Peyer's patch (tissue), 4 donors: ENCODE results near the gene LOXL3. TPM values are rescaled to one million over a fixed set of nuclear protein-coding genes. Genes with fewer than 3 reads are reported as not detected.

Experiments used
- DNase-seq, 3 donors: peaks; one replicate each; pipeline ENCODE4 v3.0.0-alpha.2; 2017 to 2019
- H3K27ac ChIP-seq, 4 donors: fragments of 200-600 bp; sonication (generic); one replicate each; pipeline ENCODE4 v1.5.1; 2016 to 2019
- H3K27me3 ChIP-seq, 2 donors: fragments of 200-600 bp; sonication (generic); one replicate each; pipeline ENCODE4 v1.5.1; 2019
- H3K36me3 ChIP-seq, 3 donors: fragments of 200-600 bp; sonication (generic); one replicate each; pipeline ENCODE4 v1.5.1; 2016 to 2019
- H3K4me1 ChIP-seq, 4 donors: fragments of 200-600 bp; sonication (generic); one replicate each; pipeline ENCODE4 v1.5.1; 2016 to 2019
- H3K4me3 ChIP-seq, 4 donors: fragments of 200-600 bp; sonication (generic); 1 replicate in 3 of 4; 2 replicates in 1 of 4; pipeline ENCODE4 v1.5.1; 2016 to 2019; ENCODE audit warnings: mild to moderate bottlenecking in 1 of 4
- H3K9me3 ChIP-seq, 4 donors: fragments of 200-600 bp; sonication (generic); one replicate each; pipeline ENCODE4 v1.5.1; 2016 to 2019; ENCODE audit warnings: mild to moderate bottlenecking in 1 of 4
- POLR2A ChIP-seq, 2 donors: fragments of 450-650 bp; IDR thresholded peaks; one replicate each; pipeline ENCODE4 v1.5.1; 2017; ENCODE audit warnings: antibody characterized with exemption in 2 of 2, mild to moderate bottlenecking in 2 of 2, moderate library complexity in 2 of 2
- total RNA-seq, 4 donors: library from RNA; depleted of rRNA; stranded (reverse); fragments of >200 nt; gene quantifications; one replicate each; pipeline ENCODE4 v1.1.0, GENCODE V29; 2016
- TF ChIP-seq, protein P1 (sequence below), 6 experiments: fragments of 450-650 bp in 4 of 6; fragments of 200-600 bp in 2 of 6; sonication (generic) in 1 of 6; IDR thresholded peaks; one replicate each; pipeline ENCODE4 v1.5.1; 2017 to 2019; ENCODE audit warnings: antibody characterized with exemption in 6 of 6, mild to moderate bottlenecking in 3 of 6, moderate library complexity in 1 of 6

LOXL3 gene
- total RNA-seq, 4 donors from 2014 or later, result 0.88 to 8.0 (median 4.8) TPM

DNA sequence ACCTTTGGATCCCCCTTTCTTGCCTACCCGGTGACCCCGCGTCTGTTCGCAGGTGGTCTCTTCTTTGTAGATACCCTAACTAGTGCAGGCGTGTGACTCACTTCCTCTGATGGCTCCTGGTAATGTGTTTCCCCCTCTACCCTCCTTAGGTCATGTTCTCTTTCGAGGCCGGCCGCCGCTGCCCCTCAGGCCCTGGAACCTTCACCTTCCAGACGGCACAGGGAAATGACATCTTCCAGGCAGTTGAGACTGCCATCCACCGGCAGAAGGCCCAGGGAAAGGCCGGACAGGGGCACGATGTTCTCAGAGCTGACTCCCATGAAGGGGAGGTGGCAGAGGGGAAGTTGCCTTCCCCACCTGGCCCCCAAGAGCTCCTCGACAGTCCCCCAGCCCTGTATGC is 2.4 kb upstream of the LOXL3 start:
- peak overlapping the region in 1 of 4 donors; percentile 75 for H3K4me3 ChIP-seq
- H3K36me3 ChIP-seq, result peaks cover 0 to 7% (median 0%) of the 10 kb centered on the region in 3 donors
- TF ChIP-seq, protein P1, sequence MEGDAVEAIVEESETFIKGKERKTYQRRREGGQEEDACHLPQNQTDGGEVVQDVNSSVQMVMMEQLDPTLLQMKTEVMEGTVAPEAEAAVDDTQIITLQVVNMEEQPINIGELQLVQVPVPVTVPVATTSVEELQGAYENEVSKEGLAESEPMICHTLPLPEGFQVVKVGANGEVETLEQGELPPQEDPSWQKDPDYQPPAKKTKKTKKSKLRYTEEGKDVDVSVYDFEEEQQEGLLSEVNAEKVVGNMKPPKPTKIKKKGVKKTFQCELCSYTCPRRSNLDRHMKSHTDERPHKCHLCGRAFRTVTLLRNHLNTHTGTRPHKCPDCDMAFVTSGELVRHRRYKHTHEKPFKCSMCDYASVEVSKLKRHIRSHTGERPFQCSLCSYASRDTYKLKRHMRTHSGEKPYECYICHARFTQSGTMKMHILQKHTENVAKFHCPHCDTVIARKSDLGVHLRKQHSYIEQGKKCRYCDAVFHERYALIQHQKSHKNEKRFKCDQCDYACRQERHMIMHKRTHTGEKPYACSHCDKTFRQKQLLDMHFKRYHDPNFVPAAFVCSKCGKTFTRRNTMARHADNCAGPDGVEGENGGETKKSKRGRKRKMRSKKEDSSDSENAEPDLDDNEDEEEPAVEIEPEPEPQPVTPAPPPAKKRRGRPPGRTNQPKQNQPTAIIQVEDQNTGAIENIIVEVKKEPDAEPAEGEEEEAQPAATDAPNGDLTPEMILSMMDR (IDR thresholded peaks at IDR 0.05), result no peak
- no peak for TF ChIP-seq POLR2A (IDR thresholded peaks at IDR 0.05)
- peaks cover 0 to 18% (median 4%) of the 10 kb centered on the region in 4 donors for H3K4me1 ChIP-seq
- no peak overlapping the region for H3K27ac ChIP-seq
- DNase-seq, result no peak
- H3K27me3 ChIP-seq, result no peaks in the 10 kb centered on the region
- no peaks in the 10 kb centered on the region for H3K9me3 ChIP-seq

DNA sequence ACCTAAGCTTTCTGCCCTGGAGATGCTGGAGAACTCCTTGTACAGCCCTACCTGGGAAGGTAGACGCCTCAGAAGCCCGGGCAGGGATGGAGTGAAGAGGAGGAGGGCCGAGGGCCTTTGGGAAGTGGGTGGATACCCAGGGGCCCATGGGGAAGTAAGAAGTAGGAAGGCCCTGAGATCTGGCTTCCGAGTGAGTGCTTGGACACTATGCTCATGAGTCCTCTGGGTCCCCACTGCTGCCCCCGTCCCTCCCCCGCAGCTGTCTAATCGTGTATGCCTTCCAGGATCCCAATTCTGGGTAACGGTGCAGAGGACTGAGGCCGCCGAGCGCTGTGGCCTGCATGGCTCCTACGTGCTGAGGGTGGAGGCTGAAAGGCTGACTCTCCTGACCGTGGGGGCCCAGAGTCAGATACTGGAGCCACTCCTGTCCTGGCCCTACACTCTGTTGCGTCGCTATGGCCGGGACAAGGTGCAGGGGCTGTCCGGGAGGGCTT is 1.9 kb upstream of the LOXL3 start:
- H3K27me3 ChIP-seq, result no peaks in the 10 kb centered on the region
- peak overlapping the region; percentile 75 to 92 (median 84) for H3K4me3 ChIP-seq
- peaks cover 0 to 18% (median 4%) of the 10 kb centered on the region in 4 donors for H3K4me1 ChIP-seq
- no peaks in the 10 kb centered on the region for H3K9me3 ChIP-seq
- TF ChIP-seq POLR2A (IDR thresholded peaks at IDR 0.05), result no peak
- TF ChIP-seq, protein P1 (IDR thresholded peaks at IDR 0.05), result no peak
- peak overlapping the region in 3 of 4 donors; percentile 81 to 87 (median 83) for H3K27ac ChIP-seq
- DNase-seq, result no peak
- H3K36me3 ChIP-seq, result peaks cover 0 to 7% (median 0%) of the 10 kb centered on the region in 3 donors

DNA sequence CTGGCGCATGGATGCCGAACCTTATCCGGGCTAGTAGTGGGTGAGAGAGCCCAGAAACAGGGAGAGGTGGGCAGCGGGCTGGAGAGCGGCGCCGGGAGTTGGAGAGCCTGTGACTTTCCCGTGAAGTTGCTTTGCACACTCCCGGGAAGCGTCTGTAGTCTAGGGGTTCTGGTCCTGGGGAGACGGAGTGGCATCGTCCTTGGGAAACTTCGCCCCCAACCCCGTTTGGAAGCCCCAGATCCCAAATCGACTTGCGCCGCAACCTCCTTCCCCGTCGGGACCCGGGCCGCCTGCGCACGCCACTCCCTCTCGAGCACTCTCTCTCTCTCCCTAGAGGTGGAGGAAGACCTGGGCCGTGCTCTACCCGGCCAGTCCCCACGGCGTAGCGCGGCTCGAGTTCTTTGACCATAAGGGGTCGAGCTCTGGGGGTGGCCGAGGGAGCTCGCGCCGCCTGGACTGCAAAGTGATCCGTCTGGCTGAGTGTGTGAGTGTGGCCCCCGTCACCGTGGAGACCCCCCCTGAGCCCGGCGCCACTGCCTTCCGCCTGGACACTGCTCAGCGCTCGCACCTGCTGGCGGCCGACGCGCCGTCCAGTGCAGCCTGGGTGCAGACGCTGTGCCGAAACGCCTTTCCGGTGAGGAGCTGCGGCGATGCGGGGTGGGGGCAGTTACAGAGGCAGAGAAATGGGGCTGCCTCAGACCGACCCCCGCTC is 1.2 kb upstream of the LOXL3 start:
- TF ChIP-seq, protein P1 (IDR thresholded peaks at IDR 0.05), result peak in 2 of 6 experiments; percentile 8 to 9
- peak in 1 of 2 donors; percentile 22 for TF ChIP-seq POLR2A (IDR thresholded peaks at IDR 0.05)
- Histone ChIP-seq H3K27ac (peak overlapping the region; percentile 72 to 87 (median 82)), H3K4me1 (peaks cover 0 to 18% (median 4%) of the 10 kb centered on the region in 4 donors), H3K9me3 (no peaks in the 10 kb centered on the region), H3K27me3 (no peaks in the 10 kb centered on the region), H3K4me3 (peak overlapping the region; percentile 75 to 92 (median 84)), H3K36me3 (peaks cover 0 to 7% (median 0%) of the 10 kb centered on the region in 3 donors)
- peak; percentile 52 to 79 (median 76) for DNase-seq

DNA sequence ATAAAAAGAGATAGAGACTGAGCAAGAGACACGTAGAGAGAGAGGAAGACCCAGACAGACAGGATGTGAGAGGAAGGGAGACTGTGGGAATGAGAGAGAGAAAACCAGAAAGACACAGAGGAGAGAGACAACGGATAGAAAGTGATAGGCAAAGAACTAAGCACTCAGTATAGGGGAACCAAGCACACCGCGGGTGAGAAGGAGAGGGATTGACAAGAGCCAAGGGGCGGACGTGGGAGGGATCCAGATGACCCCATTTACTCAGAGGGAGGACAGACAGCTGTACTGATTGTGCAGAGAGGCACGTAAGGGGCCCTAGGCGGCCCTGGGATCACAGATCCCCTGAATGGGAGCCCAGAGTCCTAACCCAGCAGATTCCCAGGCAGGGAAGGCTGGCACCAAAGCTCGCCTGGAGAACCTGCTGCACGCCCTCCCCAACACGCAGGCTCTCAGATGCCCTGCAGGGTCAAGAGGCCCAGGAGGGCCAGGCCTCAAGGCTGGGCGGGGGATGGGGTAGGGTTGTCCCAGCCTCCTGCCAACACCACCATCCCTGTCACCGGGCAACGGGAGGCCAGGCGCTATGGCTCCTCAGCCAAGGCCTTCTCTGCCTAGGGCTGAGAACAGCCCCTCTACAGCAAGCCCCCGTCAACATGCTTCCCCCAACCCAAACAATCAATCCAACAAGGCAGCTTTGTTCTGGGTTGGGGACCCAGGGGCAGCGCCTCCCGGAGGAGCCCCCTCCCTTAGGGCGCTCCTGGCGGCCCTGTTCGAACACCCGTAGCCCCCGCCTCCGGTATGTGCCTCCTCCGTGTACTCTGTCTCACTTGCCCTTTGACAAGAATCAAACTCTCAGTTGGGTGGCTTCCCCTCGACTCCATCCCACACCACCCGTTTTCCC is 579 bp downstream of the LOXL3 start:
- peaks cover 0 to 29% (median 13%) of the 10 kb centered on the region in 4 donors for H3K4me1 ChIP-seq
- H3K4me3 ChIP-seq, result peak overlapping the region; percentile 7 to 88 (median 78)
- TF ChIP-seq, protein P1 (IDR thresholded peaks at IDR 0.05), result no peak
- no peak for TF ChIP-seq POLR2A (IDR thresholded peaks at IDR 0.05)
- peaks cover 0 to 7% (median 0%) of the 10 kb centered on the region in 3 donors for H3K36me3 ChIP-seq
- no peaks in the 10 kb centered on the region for H3K9me3 ChIP-seq
- H3K27me3 ChIP-seq, result no peaks in the 10 kb centered on the region
- peak overlapping the region; percentile 18 to 87 (median 76) for H3K27ac ChIP-seq
- DNase-seq, result no peak
